EH (cell line): Measurements from ENCODE around the gene SMR3A.

Source experiments
- DNase-seq: peaks from one replicate; pipeline ENCODE4 v3.0.0-alpha.2; 2015; ENCODE audit warnings: low read depth

SMR3A gene

DNA sequence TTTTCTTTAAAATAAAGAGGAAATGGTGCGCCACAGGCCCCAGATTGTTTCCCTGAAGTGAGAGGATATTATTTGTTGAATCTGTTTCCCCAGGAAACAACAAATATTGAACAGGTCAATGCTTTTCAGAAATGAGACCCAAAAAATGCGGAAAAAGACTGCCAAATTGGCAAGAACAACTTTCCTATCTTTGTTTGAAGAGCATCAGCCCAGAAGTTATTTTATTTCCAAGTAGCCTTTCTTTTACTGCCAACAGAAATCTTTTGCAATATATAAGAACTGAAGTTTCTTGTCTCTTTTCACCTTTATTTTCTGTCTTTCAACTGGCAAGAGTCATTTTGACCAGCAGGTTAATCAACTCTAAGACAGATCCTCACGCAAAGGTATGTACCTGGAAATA lies at the start of gene SMR3A:
Gene SMR3A, plus strand, starts transcription at position 301 of the 400 bp plus-strand sequence. CDS start 1,356 bp downstream, outside the sequence.
- DNase-seq = no peak

DNA sequence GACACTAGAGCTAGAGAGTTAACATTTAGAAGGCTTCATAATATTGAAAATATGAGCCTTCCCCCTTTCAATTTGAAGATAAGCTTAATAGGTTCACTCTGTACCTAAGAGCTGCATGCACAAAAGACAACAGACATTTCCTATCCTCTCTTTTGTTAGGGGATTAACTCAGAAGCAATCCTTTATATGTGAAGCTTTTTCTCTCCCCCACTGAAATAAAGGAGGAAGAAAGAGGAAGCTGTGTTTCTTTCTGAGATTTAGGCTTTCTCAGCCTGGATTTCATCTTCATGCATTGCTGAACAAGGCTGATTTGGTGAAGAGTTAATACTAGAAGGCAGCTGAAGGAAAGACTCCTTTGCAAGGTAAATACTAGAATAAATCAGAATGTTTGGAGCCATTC lies 46.8 kb upstream of the SMR3A start:
- no peak for DNase-seq

DNA sequence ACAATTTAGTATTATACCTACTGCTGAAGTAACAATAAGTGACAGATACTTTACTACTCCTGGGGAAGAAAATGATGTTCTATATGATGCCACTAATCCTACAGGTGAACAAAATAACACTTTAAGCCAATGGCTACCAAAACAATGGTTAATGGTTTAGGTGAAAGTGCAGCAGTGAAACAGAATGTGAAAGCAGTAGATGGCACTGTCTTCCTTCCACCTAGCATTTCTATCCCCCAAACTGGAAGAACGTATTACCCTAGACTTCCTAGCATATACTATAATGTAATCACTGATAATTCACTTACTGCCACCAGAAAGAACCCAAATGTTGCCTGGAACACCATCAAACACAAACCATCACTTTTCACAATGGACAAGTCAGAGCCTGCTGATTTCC lies 44.6 kb upstream of the SMR3A start:
- no peak for DNase-seq

DNA sequence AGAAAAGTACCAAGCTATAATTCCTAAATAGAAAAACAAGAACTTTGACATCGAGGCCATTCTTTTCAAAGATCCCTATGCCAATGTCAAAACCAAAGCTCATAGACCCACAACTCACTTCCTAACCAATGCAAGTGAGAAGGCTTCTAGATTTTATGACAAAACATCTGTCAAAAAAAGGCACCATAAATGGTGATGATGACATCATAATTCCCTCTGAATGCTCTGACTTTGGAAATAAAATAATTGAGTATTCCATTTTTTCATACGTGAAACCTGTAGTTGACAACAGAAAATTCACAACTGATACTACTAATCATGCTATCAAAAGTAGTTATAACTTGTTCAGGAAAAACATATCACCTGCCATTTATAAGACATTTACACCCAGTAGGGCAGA lies 34.5 kb upstream of the SMR3A start:
- DNase-seq = no peak

DNA sequence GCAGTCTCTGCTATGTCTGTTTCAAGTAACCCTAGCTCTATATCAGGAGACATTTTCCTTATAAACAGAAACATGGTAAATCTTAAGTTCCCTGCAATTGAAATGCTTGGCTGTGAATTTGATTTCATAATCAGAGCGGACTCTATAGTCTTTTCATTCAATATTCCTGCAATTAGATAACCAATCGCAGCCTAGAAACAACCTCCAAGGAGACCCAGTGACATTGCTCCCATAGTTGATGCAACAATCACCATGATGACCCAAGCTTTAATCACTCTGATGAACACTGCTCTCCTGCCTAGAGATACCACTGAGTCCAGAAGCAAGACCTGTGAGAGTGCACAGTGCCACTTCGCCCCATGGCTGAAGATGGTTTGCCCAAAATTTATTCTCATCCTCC lies 25.9 kb upstream of the SMR3A start, which contains the start of gene CABS1:
Gene CABS1, plus strand, starts transcription at position 301 of the 400 bp plus-strand sequence. Its CDS starts 59 bp downstream, at position 360.
- DNase-seq = no peak

DNA sequence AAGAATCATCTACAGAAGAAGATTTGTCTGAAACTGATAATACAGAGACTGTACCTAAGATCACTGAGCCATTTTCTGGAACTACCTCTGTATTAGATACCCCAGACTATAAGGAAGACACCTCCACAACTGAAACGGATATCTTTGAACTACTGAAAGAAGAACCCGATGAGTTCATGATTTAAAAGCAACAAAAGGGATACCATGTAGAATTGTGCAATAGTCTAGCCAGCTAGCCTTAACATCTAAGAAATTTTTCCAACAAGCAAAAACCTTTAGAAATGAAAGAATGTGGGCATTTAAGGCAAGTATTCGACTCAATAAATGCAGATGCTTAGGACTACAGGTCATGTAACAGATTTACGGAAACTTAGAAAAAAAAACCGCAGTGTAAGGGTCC lies 24.5 kb upstream of the SMR3A start:
- no peak for DNase-seq

DNA sequence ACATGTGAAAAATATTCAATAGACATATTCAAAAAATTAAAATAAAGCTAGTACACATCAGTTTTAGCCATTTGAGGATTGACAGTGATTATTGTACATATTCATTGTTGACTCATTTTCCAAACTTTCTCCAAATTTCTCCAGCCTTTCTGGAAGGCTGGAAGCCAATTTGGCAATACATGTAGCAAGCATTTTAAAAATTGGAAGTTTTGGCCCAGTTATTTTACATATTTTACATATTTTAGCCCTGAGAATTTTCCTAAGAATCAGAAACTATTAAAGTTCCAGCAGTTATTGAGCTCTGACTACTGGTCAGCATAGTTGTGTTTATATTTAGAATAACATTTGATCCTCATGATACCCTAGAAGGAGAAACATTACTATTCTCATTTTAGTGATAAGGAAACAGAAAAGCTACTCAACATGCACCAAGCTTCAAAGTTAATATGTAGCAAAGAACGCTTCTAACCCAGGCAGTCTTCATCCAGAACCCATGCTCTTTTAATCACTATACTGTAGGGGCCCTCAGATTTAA lies 22.6 kb upstream of the SMR3A start:
- no peak for DNase-seq

DNA sequence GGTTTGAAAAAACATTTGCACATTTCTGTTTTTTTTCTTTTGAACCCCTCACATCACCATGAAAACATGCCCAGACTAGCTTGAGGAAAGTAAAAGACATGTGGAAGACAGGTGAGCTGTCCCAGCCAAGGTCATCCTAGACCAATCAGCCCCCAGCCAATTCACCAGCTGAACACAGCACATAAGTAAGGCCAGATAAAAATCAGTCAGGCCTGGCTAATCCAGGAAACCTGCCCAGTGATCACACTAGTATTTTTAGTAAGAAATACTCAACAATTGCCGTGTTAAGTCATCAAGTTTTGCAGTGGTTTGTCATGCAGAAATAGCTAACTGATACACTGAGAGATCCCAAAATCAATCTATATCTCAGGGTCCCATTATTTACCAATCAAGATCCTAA lies 4.4 kb upstream of the SMR3A start:
- DNase-seq = no peak

DNA sequence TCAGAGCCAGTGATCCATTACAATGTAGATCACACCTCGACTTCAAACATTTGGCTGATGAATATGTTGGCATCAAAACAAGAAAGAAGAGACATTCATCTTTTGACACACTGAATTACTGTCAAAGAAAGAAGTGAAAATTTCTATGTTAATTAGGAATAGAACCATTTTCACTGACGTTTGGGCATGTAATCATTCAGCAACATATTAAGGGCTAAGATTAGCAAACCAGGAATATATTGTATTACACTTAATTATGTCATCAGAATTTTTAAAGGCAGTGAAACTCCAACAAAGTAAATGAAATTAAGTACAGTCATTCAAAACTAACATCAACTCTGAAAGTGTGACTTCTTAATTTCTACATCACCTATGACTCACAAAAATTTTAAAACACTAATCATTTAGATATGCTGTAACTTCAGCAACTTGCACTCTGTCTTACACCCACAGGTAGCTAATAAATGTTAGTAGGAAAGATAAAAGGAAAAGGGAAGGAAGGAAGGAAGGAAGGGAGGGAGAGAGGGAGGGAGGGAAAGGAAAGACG lies 1.4 kb upstream of the SMR3A start:
- DNase-seq = no peak

DNA sequence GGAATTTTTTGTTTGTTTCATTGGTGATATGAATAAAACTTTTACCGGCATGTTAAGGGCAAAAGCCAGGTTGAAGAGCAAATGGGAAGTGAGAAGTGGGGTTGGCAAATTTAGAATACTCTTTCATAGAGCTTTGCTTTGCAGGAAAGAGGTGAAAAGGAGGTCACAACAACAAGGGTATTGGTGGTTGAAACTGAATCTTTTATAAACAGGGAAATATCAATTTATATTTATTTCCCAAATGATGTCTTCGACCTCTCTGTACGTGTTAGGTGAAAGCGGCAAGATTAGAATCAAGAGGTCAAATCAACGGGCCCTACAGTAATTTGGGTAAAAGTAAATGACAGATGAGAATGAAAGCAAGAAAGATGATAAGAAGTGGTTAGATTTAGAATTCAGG lies 3.4 kb downstream of the SMR3A start:
- no peak for DNase-seq

DNA sequence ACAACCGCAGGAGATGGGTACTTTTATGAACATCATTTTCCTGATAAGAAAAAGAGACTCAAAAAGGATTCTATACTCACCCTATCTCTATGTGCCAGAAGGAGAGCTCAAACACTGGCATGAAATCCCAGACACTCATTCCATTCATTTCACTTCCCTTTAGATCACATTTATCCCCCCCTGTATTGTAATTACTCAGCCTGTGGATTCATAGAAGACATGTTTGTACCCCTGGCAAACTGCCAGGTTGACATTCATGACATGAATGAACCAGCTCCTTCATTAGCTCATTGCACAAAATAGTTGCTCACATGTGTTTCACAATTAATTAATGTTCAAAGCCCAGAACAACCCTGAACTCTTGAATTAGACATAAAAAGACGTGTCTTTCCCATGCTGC lies 4.9 kb downstream of the SMR3A start:
- DNase-seq = no peak

DNA sequence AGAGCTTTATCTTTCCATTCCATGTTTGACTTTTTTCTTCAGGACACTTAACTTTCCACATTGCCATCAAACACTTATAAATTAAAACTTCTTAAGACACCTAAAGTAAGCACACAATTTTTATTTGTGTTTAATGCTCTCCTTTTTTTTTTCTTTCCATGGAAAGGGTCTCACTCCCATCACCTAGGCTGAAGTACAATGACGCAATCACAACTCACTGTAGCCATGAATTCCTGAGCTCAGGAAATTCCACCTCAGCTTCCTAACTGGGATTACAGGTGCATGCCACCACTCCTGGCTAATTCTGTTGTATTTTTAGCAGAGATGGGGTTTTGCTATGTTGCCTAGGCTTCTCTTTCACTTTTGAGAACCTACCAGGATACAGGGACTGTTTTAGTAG lies 7.3 kb downstream of the SMR3A start:
- no peak for DNase-seq

DNA sequence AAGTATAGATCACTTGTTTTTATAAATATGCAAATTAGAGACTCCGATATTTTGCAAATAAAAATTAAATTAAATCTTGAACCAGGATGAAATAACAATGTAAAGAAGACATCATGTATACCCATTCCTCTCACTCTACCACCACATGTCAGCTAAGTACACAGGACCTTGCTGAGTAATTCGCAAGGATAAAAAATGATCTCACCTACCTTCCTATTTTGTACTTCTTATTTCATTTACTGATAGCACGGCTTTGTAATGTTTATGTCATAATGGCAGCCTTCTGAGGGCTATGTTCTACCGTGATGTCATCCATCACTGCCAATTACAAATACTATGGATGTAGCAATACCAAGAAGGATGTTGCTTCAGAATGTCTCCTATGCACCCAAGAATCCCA lies 11.4 kb downstream of the SMR3A start:
- no peak for DNase-seq

DNA sequence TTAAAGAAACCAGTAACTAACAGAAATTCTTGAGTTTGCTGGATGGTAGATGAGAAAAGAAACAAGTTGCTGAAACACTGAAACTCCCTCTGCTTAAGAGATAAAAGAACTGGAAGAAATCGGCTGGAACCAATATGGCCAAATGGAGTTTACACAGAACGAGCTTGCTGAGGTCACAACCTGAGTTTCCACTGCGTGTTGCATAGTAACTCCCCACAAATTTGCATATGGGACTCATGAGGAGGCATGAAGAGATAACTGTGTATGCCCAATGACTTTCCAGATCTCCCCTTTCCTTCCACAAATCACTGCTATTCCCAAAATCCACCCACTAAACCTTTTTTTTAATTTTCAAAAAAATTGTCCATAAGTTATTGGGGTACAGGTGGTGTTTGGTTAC lies 12.2 kb downstream of the SMR3A start:
- no peak for DNase-seq

DNA sequence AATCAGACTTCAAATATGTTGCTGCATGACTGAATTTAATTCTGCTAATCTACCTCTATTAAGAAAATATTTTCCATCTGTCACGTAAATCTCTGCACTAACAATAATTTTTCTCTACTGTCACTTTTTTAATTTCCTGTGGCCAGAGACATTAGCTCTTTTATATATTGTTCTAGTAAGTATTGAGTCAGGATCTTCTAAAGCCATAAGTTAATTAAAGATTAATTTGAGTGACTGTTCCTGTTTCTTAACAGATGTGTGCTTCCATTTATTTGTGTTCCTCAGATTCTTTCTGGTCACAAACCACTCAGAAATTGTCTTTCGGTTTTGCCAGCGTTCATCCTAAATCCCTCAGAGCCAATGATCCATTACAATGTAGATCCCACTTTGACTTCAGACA lies 20.0 kb downstream of the SMR3A start:
- no peak for DNase-seq

DNA sequence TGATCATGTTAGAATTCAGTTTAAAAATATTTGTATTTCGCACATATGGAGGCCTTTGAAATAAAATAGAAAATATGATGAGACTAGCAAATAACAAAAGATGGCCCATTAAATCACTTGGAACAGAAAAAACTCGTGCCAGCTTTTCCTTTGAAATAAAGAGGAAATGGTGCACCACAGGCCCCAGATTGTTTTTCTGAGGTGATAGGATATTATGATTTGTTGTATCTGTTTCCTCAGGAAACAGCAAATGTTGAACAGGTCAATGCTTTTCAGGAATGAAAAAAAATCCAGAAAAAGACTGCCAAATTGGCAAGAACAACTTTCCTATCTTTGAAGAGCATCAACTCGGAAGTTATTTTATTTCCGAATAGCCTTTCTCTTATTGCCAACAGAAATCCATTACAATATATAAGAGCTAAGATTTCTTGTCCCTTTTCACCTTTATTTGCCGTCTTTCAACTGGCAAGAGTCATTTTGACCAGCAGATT lies 22.2 kb downstream of the SMR3A start, which contains the start of gene SMR3B:
Gene SMR3B, plus strand, starts transcription at position 441 of the 491 bp plus-strand sequence. CDS start 1,380 bp downstream, outside the sequence.
- no peak for DNase-seq

DNA sequence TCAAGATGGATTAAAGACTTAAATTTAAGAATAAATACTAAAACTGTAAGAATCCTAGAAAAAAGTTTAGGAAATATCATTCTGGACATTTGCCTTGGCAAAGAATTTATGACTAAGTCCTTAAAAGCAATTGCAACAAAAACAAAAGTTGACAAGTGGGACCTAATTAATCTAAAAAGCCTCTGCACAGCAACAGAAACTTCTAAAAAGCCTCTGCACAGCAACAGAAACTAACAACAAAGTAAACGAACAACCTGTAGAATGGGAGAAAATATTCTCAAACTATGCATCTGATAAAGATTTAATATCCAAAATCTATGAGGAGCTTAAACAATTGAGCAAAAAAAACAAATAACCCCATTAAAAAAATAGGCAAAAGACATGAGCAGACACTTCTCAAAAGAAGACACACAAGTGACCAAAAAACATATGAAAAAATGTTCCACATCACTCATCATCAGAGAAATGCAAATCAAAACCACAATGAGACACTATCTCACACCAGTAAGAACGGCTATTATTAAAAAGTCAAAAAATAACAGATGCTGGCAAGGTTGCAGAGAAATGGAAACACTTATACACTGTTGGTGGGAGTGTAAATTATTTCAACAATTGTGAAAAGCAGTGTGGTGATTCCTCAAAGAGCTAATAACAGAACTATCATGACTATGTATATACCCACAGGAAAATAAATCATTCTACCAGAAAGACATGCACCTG lies 31.7 kb downstream of the SMR3A start:
- no peak for DNase-seq

DNA sequence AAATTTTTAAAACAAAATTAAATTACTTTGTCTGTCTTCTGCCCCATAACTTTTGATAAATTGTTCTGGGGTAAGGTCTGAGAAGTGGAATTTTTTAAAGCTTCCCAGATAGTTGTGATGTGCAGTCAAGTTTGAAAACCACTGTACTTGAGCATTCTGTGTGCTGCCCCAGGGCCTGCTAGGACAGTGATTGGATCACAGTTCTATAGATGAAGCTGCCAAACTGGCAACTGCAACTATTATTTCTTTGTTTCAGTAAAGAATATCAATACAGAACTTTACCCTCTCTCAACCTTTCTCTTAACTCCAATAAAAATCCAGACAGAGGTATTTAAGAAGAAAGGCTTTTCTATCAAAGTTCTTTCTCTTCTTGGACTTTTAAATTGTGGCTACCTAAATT lies 37.0 kb downstream of the SMR3A start, which contains the start of gene OPRPN:
Gene OPRPN, plus strand, starts transcription at position 361 of the 400 bp plus-strand sequence. CDS start 1,346 bp downstream, outside the sequence.
- no peak for DNase-seq

DNA sequence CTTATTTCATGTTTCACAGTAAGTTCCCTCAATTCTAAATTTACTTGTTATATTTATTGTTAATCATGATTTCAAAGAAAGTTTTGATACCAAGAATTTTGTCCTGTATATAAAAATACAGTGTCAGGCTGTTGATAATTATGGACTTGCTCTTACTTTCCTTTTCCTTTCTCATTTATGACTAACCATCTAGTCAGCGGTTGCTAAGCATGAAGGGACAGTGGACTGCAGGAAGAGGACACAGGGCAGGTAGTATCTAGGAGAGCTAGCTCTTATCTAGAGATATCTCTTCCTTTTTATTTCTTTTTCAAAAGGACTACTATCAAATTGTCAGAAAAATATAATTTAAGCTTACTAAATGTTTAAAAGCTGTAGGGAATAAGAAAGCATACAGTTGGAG lies 38.8 kb downstream of the SMR3A start:
- no peak for DNase-seq

DNA sequence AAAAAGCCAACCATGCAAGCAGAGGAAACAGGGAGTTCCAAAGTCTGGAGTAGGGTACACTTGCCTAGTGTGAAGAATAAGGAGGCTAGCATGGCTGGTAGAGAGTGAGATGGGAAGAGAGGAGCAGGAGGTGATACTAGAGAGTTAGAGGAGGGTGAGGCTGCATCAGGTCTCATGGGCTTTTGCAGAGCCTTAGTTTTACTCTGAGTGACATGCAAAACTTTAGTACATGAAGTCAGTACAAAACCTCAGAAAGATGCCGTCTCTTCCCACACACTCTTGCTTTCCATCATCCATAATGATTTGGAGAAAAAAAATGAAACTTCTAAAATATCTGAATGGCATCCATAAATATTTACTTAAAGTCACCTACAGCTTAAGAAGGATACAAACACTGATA lies 42.2 kb downstream of the SMR3A start:
- no peak for DNase-seq

DNA sequence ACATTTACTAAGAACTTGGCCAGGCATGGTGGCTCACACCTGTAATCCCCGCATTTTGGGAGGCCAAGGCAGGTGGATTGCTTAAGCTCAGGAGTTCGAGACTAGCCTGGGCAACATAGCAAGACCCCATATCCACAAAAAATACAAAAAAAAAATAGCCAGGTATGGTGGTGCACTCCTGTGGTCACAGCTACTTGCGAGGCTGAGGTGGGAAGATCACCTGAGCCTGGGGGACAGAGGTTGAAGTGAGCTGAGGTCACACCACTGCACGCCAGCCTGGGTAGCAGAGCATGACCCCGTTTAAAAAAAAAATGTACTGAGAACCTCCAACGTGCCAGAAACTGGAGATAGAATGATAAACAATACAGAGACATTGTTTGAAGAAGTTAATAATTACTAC lies 45.2 kb downstream of the SMR3A start:
- no peak for DNase-seq
